NCI-H1694 (cell line): ENCODE results near the gene STK32B.
"Not testable (repeated sequence)": the region's sequence is repeated elsewhere in the genome, so short reads cannot be mapped to it uniquely, and the experiment has no call there.

Experiments
- DNase-seq: peaks from one replicate; lab custom pipeline; 2025; lab: John Stamatoyannopoulos, UW

The STK32B gene

DNA sequence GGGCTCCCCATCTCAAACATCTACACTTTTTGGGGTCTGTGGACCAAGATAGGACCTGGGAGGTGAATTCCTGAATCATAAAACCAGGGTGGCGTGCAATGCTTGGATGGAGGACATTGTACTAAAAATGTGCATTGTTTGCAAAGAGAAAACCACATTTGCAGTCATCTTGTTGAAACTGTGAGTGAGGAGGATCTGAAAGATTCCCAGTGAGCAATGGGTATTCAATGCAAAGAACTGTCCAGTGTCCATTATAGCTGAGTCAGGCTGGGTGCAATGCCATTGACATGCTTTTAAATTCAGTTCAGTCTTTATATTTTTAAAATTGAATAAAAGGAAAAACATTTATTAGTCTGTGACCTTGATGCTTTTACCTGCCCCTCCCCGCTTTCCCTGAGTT lies 215.7 kb downstream of the STK32B start:
- DNase-seq: no peak

DNA sequence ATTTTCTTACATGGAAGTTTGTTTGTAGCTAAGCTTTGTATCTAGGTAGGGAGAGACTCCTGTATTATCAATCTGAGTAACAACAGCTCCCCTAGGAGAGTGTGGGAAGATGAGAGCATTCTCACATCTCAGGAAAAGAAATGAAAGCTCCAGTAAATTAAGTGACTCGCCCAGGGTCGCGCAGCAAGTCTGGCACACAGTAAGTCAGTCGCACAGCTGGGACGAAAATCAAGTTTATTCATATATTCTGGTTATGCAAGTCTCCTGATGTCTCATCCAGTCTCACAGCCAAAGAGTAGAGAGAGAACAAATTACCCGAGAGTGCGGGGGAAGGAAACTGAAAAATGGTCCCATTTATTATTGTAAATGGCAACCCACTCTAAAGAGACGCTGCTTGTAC lies 216.1 kb downstream of the STK32B start:
- no peak for DNase-seq

DNA sequence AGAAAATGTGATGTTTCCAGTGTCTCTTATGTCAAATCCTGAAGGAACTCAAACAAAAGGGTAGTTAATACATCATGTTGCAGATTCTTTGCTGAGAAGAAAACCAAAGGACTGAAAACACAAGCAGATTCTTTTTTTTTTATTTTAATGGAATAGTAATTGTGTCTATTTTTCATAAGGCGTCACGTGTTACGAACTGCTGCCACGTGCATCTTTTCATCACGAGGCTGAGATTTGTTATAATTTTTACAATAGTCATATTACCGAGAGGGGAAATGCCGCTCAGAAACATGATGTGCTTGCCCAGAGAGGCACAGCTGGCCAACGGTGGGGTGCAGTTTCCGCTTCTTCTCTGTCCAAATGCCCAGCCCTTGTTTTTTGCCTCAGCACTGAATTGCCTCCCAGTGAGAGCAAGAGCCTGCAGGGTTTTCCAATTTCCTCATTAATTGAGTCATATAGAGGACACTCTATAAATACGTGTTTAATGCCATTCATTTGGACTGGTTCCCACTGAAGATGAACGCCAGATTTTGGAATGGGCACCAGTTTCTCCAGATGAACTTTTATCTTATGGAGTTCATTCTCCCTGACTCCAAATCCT lies 225.3 kb downstream of the STK32B start:
- DNase-seq: no peak

DNA sequence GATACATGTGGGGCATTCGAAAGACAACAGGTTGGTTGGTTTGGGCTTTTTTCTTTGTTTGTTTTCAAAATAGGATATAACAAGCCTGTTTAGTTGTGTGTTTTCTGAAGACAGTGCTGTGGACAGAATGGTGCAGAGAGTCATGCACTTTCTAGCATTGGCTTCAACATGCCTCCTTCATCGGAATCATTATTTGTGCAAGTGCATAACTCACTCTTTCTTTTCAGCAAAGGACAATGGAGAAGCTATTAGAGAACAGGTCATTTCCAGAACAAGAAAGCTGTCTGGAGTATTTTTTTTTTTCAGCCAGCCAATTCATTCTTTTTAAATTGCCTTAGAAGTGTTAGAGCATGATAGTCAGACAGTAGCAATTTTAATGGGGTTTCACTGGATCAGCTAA lies 225.8 kb downstream of the STK32B start:
- no peak for DNase-seq

DNA sequence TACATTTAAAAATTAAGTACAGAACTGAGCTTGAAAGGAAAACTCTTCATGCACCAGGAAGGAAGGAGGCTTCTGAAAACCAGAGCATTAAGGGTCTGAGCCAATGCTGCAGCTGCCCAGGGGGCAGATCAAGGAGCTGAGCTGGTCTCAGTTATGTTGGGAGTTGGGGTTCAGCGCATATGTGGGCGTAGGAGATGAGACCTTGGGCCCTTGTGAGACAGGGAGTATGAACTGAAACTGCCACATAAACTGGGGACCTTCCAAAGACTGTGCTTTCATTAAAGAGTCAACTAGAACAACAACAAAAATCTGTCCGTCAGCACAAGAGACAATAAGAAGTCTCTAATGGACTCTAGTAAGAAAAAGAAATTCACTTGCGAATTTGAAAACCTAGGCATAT lies 226.9 kb downstream of the STK32B start:
- no peak for DNase-seq

DNA sequence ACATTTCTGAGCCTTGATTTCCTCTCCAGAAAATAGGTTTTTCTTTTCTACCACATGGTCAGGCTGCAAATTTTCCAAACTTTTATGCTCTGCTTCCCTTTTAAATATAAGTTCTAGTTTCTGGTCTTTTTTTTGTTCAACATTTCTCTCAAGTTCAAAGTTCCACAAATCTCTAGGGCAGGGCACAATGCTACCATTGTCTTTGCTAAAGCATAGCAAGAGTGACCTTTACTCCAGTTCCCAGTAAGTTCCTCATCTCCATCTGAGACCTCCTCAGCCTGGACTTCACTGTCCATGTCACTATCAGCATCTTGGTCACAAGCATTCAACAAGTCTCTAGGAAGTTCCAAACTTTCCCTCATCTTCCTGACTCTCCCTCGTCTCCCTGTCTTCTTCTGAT lies 228.8 kb downstream of the STK32B start:
- not testable (repeated sequence) for DNase-seq

DNA sequence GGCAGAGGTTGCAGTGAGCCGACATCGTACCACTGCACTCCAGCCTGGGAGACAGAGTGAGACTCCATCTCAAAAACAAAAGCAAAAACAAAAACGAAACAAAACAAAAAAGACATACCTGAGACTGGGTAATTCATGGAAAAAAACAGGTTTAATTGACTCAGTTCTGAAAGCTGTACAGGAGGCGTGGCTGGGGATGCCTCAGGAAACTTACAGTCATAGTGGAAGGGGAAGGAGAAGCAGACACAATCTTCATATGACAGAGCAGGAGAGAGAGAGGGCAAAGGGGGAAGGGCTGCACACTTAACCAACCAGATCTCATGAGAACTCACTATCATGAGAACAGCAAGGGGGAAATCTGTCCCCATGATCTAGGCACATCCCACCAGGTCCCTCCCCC lies 229.5 kb downstream of the STK32B start:
- no peak for DNase-seq

DNA sequence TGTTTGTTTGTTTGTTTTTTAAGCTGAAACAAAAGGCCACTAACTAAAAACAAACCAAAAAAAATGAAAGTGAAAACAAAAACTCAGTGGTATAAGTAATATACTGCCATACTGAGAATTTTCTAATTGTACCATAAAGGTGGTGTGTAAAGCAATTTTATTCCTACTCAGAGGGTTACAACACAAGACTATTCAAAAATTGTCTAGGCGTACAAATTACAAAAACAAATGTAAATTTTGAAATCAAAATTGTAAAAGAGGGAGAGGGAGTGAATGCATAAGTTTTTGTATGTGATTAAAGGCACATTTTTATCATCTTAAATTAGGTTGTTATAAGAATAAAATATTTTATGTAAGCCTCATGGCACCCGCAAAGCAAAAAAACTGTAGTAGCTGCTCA lies 232.6 kb downstream of the STK32B start:
- DNase-seq: no peak

DNA sequence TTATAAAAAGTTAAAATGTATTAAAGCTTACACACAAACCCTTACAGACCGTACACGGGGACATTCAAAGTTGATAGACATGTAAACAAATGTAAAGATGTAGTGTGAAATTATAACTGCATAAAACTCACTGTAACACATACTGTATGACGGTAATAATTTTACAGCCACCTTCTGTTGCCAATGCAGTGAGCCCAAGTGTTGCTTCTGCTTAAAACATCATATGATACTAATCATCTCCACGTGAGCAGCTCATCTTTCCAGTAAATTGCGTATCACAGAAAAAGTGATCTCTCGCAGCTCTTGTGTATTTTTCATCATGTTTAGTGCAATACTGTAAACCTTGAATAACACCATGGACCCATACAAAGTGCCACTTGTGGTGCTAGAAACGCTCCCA lies 233.2 kb downstream of the STK32B start:
- no peak for DNase-seq

DNA sequence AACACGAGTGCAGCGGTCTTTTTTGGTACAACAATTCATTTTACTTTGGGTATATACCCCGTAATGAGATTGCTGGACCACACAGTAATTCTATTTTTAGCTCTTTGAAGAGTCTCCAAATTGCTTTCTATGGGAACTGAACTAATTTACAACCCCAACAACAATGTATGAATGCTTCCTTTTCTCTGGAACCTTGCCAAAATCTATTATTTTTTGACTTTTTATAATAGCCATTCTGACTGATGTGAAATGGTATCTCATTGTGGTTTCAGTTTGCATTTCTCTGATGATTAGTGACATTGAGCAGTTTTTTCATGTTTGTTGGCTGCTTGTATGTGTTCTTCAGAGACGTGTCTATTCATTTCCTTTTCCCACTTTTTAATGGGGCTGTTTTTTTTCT lies 240.8 kb downstream of the STK32B start:
- no peak for DNase-seq

DNA sequence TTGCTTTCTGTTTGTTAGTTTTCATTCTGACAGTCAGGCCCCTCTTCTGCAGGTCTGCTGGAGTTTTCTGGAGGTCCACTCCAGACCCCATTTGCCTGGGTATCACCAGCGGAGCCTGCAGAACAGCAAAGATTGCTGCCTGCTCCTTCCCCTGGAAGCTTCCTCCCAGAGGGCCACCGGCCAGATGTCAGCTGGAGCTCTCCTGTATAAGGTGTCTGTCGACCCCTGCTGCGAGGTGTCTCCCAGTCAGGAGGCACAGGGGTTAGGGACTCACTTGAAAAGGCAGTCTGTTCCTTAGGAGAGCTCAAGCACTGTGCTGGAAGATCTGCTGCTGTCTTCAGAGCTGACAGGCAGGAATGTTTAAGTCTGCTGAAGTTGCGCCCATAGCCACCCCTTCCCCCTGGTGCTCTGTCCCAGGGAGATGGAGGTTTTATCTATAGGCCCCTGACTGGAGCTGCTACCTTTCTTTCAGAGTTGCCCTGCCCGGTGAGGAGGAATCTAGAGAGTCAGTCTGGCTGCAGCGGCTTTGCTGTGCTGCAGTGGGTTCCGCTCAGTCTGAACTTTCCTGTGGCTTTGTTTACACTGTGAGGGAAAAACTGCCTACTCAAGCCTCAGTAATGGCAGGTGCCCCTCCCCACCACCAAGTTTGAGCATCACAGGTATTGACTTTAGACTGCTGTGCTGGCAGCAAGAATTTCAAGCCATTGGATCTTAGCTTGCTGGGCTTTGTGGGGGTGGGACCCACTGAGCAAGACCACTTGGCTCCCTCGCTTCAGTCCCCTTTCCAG lies 246.9 kb downstream of the STK32B start:
- not testable (repeated sequence) for DNase-seq

DNA sequence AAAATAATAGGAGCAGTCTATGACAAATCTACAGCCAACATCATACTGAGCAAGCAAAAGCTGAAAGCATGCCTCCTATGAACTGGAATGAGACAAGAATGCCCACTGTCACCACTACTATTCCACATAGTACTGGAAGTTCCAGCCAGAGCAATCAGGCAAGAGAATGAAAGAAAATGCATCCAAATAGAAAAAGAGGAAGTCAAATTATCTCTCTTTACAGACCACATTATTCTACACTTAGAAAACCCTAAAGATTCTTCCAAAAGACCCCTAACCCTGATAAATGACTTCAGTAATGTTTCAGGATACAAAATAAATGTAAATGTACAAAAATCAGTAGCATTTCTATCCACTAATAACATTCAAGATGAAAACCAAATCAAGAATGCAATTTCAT lies 249.0 kb downstream of the STK32B start:
- no peak for DNase-seq

DNA sequence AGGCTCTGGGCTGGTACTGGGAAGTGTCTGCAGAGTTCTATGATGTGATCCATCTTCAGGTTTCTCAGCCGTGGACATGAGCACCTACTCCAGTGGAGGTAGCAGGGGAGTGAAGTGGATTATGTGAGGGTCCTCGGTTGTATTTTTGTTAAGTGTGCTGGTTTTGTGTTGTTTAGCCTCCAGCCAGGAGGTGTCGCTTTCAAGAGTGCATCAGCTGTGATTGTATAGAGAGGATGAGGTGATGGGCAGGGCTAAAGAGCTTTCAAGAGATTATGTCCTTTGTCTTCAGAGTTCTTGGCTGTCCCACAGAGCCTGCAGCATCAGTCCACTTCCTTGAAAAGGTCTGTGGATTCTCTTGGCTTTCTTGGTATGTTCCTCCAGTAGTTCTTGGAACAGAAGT lies 256.6 kb downstream of the STK32B start:
- no peak for DNase-seq

DNA sequence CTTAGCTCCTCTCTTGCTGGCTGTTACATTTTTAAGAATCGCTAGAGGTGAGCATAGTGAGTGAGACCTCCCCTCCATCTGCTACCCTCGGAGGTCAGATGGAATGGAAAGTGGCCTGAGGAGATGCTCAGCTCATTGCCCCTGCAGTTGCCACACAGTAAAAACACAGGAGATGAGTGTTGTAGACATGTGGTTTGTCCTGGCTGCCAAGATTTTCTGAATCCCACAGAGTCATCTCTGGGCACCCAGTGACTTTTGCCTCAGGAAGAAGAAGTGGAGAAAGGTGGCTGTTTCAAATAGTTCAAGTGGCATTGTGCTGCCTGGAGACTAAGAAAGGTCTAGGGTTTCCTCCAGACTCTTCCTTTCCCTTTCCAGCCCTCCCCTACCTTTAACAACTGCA lies 271.0 kb downstream of the STK32B start:
- no peak for DNase-seq

DNA sequence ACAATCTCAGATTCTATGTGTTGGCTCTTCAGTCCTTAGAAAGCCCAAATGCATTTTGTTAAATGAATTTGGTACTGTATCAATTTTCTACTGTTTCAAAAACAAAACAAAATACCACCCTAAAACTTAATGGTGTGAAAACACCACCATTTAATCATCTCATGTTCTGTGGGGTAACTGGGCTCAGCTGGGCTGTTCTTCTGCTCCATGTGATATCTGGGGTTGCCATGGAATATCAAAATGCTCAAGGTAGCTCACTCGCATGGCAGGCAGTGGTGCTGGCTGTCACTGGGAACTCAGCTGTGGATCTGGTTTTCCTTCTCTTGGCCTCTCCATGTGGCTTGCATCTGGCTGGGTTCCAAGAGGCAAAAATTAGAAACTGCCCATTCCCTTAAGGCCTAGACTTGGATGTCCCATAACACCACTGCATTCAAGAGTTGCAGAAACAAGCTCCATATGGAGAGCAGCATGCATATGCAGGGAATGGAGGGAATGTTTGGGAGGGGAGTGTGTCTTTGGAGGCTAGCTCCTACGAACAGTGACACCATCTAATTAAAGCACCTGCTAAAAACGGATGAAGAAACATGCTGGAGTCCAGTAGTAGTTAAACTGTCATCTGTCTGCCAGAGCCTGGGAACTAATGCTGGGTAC lies 279.2 kb downstream of the STK32B start:
- DNase-seq: no peak

DNA sequence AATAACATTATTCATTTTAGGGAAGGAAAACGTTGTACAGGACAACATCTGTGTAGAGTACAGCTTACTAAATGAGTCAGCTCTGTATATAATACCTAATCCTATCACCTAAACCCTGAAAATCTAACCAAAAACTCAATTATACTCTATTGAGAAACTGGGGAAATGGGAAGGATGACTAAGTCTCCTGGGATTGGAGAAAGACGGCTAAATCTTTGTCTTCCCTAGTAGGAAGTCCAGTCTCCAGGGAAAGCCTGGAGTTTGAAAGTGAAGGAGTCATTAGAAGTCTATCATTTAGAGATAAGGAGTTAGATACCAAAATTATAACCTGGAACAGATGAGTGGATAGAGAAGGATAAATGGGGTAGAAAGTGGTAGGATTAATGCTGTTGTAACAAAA lies 286.5 kb downstream of the STK32B start:
- no peak for DNase-seq

DNA sequence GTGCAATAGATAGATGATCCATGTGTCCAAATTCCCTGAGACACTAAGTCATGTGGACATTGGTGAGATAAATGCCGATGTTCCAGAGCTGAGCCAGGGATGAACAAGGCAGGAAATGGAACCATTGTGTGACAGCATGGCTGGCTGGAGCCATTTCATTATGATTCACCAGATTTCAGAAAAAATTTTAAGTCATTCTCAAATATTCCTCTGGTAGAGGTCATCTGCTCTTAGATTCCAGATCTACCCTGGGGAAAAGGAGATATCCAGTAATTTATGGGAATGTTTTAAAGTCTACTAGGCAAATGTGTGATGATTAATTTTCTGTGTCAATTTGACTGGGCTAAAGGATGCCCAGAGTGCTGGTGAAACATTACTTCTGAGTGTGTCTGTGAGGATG lies 287.3 kb downstream of the STK32B start:
- DNase-seq: no peak

DNA sequence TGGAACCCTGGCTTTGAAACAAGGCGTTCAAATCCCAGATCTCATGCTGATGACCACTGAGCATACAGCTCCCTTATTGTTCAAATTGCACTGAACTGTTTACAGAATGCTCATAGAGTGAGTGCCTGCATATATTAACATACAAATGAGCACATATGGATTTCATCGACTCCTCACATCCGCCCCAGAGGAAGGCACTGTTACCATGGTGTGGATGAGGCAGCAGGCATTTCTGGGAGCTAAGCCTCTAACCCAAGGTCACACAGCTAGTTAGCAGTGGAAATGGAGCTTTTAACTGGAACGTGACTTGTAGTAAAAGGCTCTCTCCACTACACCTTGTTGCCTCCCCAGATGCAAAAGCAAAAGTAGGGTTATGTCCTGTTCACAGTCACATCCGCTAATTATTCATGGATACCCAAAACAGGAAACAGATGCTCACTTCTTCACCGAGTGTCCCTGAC lies 289.7 kb downstream of the STK32B start:
- no peak for DNase-seq

DNA sequence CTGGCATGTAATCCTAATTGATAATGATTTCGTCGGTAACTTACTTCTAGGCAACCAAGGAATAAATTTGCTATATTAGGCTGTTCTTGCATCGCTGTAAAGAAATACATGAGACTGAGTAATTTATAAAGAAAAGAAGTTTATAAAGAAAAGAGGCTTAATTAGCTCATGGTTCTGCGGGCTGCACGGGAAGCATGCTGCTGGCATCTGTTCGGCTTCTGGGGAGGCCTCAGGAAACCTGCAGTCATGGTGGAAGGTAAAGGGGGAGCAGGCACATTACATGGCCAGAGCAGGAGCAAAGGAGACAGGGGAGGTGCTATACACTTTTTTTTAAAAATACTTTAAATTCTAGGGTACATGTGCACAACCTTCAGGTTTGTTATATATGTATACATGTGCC lies 290.2 kb downstream of the STK32B start:
- no peak for DNase-seq

DNA sequence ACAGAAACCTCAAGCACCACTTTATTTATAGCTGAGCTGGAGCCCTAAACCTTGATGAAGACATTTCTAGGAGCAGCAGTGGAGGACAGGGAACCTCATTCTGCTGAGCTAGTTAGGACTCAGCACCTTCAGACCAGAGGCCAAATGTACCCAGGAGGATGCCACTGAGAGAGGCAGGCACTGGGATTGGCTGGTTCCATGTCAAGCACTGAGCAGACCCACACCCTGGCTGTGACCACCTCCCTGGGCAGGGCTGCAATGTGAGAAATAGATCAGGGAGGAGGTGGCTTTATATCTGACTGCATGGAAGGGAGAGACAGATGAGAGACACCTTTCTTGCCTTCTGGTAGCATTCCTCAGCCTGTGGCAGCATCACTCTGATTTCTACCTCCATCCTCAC lies 304.6 kb downstream of the STK32B start:
- no peak for DNase-seq

DNA sequence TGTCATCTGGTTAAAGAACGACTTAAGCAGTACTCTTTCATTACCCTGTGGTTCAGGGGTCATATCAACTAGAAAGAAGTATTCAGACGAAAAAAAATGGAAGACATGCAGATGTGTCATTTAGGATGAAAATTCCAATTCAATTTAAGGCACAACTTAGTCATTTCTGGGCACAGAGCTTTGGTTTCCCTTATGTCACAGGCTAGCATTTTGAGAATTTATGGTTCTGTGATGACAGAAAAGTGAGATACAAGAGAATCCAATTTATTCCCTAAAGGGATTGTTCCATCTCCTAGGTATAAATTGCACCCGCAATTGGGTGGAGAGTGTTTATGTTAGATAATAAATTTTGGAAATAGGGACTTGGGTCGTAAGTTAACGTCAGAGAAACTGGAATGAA lies 306.6 kb downstream of the STK32B start:
- DNase-seq: no peak

DNA sequence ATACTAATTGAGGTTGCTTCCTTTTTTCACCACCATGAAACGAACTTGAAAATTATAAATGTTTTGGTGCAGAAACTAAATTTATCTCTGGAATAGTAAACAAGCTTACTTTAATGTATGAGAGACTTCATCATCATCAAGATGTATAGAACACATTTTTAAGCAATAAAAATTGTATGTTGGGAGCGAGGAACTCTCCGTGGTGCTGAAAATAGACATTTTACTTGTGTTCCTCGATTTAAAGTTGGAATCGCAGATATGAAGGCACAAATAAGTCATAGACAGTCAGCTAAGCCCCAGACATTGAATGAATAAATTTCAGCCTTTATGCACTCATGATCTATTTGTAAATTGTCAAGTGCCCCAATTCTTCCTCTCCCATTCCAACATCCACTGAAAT lies 310.7 kb downstream of the STK32B start:
- no peak for DNase-seq

DNA sequence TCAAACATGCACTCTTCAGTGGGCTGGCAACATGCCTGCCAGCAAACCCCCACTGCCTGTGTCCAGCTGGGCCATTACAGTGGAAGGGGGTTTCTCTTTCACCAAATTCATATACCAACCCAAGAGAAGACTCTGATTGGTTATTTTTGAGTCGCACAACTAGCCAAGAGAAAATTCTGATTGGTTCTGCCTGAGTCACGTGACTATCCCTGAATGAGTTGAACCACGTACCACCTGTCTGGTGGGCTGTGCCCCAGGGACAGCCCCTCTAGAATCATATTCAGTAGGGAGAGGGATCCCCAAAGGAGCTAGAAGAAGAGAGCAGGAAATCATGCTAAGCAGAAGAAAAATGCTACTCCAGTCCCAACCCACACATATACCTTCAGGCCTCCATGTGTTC lies 313.1 kb downstream of the STK32B start:
- DNase-seq: no peak
